Coronary artery (tissue), 2 donors: ENCODE results near the gene RGL1.

Source experiments
- DNase-seq: peaks from one replicate; pipeline ENCODE4 v3.0.0-alpha.2; 2017; ENCODE audit warnings: low spot score
- H3K27ac ChIP-seq, 2 donors: fragments of 200-600 bp; sonication (generic); one replicate each; pipeline ENCODE4 v1.5.1; 2016 to 2019
- H3K4me3 ChIP-seq: fragments of 200-600 bp; sonication (generic); 2 replicates; pipeline ENCODE4 v1.5.1; 2016; ENCODE audit warnings: mild to moderate bottlenecking, moderate library complexity
- TF ChIP-seq, protein P1 (sequence below): fragments of 200-600 bp; sonication (generic); IDR thresholded peaks from one replicate; pipeline ENCODE4 v1.5.1; 2019; ENCODE audit warnings: antibody characterized with exemption

The RGL1 gene

DNA sequence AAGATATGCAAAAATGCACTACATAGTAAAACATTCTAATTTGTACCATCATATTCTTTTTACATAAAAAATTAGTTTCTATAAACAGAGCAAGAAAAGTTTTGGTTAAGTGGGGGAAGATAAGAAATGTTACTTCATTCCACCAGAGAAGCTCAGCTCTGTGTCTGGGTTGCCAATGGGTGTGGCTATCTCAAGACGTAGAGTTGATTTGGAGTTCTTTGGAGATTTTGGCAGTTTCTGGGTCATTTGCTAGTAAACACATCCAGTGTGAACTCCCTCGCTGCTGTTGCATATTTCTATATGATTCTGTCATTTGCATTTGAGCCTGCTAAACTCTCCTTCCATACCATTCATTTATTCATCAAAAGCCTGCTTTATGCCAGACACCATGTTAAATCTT lies 7.2 kb downstream of the RGL1 start:
- H3K4me3 ChIP-seq, result no peak overlapping the region
- no peak for DNase-seq
- TF ChIP-seq, protein P1, sequence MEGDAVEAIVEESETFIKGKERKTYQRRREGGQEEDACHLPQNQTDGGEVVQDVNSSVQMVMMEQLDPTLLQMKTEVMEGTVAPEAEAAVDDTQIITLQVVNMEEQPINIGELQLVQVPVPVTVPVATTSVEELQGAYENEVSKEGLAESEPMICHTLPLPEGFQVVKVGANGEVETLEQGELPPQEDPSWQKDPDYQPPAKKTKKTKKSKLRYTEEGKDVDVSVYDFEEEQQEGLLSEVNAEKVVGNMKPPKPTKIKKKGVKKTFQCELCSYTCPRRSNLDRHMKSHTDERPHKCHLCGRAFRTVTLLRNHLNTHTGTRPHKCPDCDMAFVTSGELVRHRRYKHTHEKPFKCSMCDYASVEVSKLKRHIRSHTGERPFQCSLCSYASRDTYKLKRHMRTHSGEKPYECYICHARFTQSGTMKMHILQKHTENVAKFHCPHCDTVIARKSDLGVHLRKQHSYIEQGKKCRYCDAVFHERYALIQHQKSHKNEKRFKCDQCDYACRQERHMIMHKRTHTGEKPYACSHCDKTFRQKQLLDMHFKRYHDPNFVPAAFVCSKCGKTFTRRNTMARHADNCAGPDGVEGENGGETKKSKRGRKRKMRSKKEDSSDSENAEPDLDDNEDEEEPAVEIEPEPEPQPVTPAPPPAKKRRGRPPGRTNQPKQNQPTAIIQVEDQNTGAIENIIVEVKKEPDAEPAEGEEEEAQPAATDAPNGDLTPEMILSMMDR, result no peak
- peak overlapping the region in 1 of 2 donors; percentile 66 for H3K27ac ChIP-seq

DNA sequence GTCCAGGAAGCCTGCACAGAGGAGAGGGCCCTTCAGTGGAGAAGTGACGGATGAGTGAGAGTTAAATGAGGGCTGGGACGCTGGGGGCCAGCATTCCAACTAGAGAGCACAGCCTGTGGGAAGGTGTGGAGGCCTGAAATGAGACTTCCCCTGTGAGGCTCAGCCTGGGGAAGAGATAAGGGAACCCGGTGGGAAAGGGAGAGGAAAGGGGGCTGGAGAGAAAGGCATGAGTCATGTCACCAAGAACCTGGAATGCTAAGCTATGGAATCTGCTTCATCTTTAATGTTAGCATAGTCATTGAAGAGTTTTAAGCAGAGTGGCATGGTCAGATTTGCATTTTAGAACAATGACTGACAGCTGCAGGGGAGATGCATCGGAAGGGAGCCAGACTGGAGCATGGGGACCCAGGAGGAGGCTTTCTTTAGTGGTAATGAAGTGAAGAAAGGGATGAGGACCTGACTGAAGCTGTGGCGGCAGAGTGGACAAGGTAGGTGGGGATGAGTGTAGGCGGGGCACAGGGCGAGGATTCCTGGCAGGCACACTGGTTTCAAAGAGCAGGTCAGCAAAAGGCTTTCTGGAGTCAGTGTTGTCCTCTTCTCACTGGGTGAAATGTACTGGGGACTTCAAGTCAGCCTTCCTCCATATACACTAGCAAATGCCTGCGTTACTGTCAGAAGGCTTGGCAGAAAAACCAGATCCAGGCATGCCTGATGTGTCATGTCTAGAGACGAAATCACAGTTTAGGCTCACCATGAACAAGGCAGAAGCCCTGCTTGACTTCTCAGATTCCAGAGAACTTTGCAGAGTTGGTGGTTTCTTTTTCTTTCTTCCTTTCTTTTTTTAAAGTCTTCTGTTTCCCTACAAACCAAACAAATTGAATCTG lies 8.0 kb downstream of the RGL1 start:
- no peak for DNase-seq
- H3K27ac ChIP-seq, result peak overlapping the region in 1 of 2 donors; percentile 66
- TF ChIP-seq, protein P1, result no peak
- H3K4me3 ChIP-seq, result peak overlapping the region; percentile 10

DNA sequence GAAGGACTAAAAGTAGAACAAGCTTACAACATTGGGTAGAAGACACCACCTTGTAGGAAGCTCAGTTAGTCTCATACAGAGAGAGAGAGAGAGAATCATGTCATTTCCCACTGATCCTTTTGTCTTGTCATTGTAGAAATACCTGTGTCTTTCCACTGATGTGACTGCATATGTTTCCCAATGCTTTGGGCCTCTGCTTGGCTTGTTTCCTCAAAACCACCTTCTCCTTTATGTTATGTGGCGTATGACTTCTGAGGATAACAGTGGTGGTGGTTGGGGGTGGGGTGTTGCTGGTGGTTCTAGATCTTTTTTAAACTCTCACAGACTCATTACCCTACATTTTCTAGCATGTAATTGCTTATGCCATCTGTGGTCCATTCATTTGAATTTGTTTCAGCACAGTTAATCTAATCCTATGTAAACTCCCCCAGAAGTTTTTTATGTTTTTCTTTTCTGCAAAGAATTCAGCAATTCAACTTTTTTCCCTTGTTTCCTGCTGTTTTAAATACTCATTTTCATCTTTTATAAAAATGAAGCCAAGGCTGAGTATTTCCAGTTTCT lies 9.3 kb downstream of the RGL1 start:
- Histone ChIP-seq H3K4me3 (no peak overlapping the region), H3K27ac (no peak overlapping the region)
- TF ChIP-seq, protein P1, result no peak
- DNase-seq, result no peak

DNA sequence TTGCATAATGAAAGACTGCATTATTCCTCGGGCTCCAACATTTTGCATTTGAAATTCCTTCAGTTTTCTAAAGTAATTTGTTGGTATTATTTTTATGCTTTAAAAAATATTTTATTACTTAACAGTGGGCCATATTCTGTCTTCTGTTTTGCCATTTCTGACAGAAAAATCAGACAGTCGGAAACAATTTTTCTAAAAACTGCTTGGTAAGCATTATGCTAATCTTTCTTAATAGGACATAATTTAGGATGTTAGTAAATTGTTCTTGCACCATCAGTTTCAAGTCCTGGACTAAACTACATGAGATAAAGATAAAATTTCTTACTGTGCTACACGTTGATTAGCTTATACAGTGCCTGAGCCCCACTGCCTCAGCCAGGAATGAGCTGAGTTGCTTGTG lies 11.2 kb downstream of the RGL1 start:
- Histone ChIP-seq H3K27ac (no peak overlapping the region), H3K4me3 (no peak overlapping the region)
- TF ChIP-seq, protein P1, result no peak
- DNase-seq, result no peak

DNA sequence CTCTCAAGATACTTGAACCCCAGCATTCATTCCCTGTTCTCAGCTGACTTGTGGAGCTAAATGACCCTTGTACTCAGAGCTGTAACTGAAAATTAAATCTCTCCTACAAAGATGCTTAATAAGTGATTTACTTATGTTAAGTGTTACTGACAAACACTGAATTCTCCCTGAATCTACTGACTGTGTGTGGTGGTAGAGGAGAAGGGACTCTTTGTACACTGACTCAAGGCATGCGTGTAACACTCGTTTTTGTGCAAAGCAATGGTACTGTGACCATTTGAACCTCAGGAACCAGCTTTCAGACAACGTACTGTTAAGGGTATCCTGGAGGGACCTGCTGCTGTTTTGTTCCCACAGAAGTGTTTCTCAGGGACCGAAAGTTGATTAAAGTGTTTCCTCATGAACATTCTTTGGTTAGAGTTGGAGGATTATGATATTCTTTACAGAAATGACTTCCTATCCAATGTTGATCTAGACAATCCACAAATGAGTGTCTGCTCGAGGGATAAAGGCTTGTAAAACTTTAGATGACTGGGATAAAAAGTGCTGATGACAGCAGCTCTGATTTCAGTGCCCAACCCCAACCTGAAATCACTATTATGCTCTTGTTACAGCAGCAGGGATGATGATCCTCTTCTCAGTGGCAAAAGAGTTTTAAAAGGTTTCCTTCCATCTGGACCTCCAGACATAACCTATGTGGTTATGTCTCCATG lies 12.8 kb downstream of the RGL1 start:
- TF ChIP-seq, protein P1, result no peak
- Histone ChIP-seq H3K4me3 (peak overlapping the region; percentile 5), H3K27ac (peak overlapping the region in 1 of 2 donors; percentile 61)
- no peak for DNase-seq

DNA sequence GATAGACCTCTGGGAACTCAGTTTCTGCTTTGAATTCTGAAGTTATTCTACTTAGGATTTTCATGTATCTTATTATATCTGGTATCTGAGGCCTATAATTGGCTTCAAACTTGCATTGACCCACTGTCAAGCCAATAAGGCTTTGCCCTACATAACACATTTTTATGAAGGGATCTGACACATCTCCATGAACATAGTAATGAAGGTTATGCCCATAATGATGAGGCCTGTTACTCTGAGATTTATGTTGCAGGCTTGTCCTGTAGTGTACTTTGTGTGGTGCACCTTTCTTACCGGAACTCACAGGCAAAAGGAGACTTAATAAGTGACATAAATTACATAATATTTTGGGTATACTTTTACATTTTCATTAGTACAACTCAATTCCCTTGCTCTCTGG lies 14.1 kb downstream of the RGL1 start:
- Histone ChIP-seq H3K27ac (no peak overlapping the region), H3K4me3 (no peak overlapping the region)
- DNase-seq, result no peak
- TF ChIP-seq, protein P1, result no peak
